ENCODE results near the gene PRICKLE2. TPM values are rescaled to one million over a fixed set of nuclear protein-coding genes. Genes with fewer than 3 reads are reported as not detected.

PRICKLE2 gene
- total RNA-seq, 4 donors from 2014 or later: 28.8 to 48.1 (median 38.5) TPM

GRCh38 chr3:64240959-64241358 is 15.7 kb upstream of the PRICKLE2 start:
- H3K27me3 ChIP-seq: no peaks in the 10 kb centered on the region
- no peak overlapping the region for H3K27ac ChIP-seq
- TF ChIP-seq CTCF (IDR thresholded peaks at IDR 0.05): no peak
- TF ChIP-seq POLR2A (IDR thresholded peaks at IDR 0.05): no peak
- H3K4me1 ChIP-seq: peaks cover 7 to 9% of the 10 kb centered on the region in 2 donors
- no peak overlapping the region for H3K4me3 ChIP-seq (replicated peaks in 1 of 3)
- H3K36me3 ChIP-seq: no peaks in the 10 kb centered on the region
- no peaks in the 10 kb centered on the region for H3K9me3 ChIP-seq
- no peak for DNase-seq
- WGBS, 2 donors: 62 to 71% methylated on average over 2 of the region's 2 CpGs
- intact Hi-C loops (cut with DNase I): no loop called here

GRCh38 chr3:64240396-64240795 is 15.1 kb upstream of the PRICKLE2 start:
- WGBS, 2 donors: 89 to 90% methylated on average over 3 of the region's 3 CpGs
- H3K27me3 ChIP-seq: no peaks in the 10 kb centered on the region
- no peak for DNase-seq
- H3K36me3 ChIP-seq: no peaks in the 10 kb centered on the region
- no peak overlapping the region for H3K27ac ChIP-seq
- TF ChIP-seq POLR2A (IDR thresholded peaks at IDR 0.05) (no peak), CTCF (IDR thresholded peaks at IDR 0.05) (no peak)
- H3K4me1 ChIP-seq: peaks cover 7 to 9% of the 10 kb centered on the region in 2 donors
- intact Hi-C loops (cut with DNase I): no loop called here
- no peak overlapping the region for H3K4me3 ChIP-seq (replicated peaks in 1 of 3)
- H3K9me3 ChIP-seq: no peaks in the 10 kb centered on the region

- DNase-seq: no peak
- Histone ChIP-seq H3K4me1 (peaks cover 7 to 9% of the 10 kb centered on the region in 2 donors), H3K4me3 (replicated peaks in 1 of 3) (no peak overlapping the region), H3K9me3 (no peaks in the 10 kb centered on the region), H3K27me3 (no peaks in the 10 kb centered on the region), H3K36me3 (no peaks in the 10 kb centered on the region), H3K27ac (no peak overlapping the region)
- intact Hi-C loops (cut with DNase I): no loop called here
- 94 to 96% methylated on average over 5 of the region's 5 CpGs for WGBS, 2 donors
- TF ChIP-seq CTCF (IDR thresholded peaks at IDR 0.05): no peak
- TF ChIP-seq POLR2A (IDR thresholded peaks at IDR 0.05): no peak
Observed at GRCh38 chr3:64239841-64240240, 14.6 kb upstream of the PRICKLE2 start.

- Histone ChIP-seq H3K27me3 (no peaks in the 10 kb centered on the region), H3K27ac (no peak overlapping the region), H3K4me3 (replicated peaks in 1 of 3) (no peak overlapping the region), H3K9me3 (no peaks in the 10 kb centered on the region), H3K36me3 (no peaks in the 10 kb centered on the region), H3K4me1 (peaks cover 7 to 9% of the 10 kb centered on the region in 2 donors)
- no peak for DNase-seq
- TF ChIP-seq CTCF (IDR thresholded peaks at IDR 0.05): no peak
- no peak for TF ChIP-seq POLR2A (IDR thresholded peaks at IDR 0.05)
- intact Hi-C loops (cut with DNase I): no loop called here
- WGBS, 2 donors: 81 to 84% methylated on average over 8 to 12 of the region's 12 CpGs
Observed at GRCh38 chr3:64238971-64239667, 13.9 kb upstream of the PRICKLE2 start.

GRCh38 chr3:64237083-64237482 is 11.8 kb upstream of the PRICKLE2 start:
- Histone ChIP-seq H3K4me3 (replicated peaks in 1 of 3) (no peak overlapping the region), H3K4me1 (peaks cover 0 to under 1% of the 10 kb centered on the region in 2 donors), H3K27me3 (no peaks in the 10 kb centered on the region), H3K9me3 (no peaks in the 10 kb centered on the region), H3K27ac (no peak overlapping the region), H3K36me3 (no peaks in the 10 kb centered on the region)
- WGBS, 2 donors: 96 to 98% methylated on average over 7 of the region's 7 CpGs
- TF ChIP-seq CTCF (IDR thresholded peaks at IDR 0.05): no peak
- TF ChIP-seq POLR2A (IDR thresholded peaks at IDR 0.05): no peak
- intact Hi-C loops (cut with DNase I): no loop called here
- DNase-seq: no peak
